ENCODE measurements around the gene C11orf86. TPM values are rescaled to one million over a fixed set of nuclear protein-coding genes. Genes with fewer than 3 reads are reported as not detected.
A peak's percentile ranks its signal among the peaks of the same experiment; 100 is the strongest.

C11orf86 gene
- total and polyA plus RNA-seq, 10 of the 15 experiments (the other 5 are each of a cell fraction or from before 2014, with no cell fraction given): not detected

DNA sequence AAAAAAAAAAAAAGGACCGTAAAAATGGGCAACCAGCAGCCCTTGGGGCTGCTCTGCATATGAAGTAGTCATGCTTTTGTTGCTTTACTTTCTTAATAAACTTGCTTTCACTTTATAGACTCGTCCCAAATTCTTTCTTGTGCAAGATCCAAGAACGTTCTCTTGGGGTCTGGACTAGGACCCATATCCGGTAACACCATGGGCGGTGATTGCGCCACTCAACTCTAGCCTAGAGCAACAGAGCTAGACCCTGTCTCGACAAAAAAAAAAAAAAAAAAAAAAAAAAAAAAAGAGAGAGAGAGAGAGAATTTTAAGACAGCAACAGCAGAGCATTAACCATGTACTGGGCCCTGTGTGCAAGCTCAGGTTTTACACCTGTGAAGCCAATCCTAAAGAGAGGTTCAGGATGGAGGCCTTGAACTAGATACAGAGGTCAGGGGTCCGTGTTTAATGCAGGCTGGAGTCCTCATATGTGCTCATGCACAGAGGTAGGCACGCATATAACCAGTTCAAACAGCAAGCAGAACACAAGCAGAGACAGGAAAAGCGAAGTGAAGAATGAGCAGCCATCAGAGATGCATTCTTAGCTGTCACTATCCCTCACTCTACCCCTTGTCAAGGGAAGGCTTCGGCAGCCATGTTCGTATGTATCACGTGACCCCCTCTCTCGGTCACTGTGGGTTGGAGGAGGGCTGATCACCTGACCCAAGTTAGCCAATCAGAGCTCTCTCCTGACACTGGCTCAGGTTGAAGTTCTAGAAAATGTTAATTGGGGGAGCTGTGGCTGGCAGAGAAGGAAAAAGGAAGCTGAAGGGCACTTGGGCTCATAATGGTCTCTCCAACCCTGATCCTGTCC, 31.2 kb downstream of the C11orf86 start (continued):
- TF ChIP-seq, protein P1, sequence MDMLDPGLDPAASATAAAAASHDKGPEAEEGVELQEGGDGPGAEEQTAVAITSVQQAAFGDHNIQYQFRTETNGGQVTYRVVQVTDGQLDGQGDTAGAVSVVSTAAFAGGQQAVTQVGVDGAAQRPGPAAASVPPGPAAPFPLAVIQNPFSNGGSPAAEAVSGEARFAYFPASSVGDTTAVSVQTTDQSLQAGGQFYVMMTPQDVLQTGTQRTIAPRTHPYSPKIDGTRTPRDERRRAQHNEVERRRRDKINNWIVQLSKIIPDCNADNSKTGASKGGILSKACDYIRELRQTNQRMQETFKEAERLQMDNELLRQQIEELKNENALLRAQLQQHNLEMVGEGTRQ (IDR thresholded peaks at IDR 0.05; ENCODE audit: borderline replicate concordance, low read depth, low read length): peak; percentile 32; the same call in 1 of the 2 replicates
- TF ChIP-seq CBX5 (IDR thresholded peaks at IDR 0.05; ENCODE audit: low read depth) (no peak), TBL1XR1 (IDR thresholded peaks at IDR 0.05; ENCODE audit: low read depth, low read length) (no peak), REST (IDR thresholded peaks at IDR 0.05; ENCODE audit: low read depth, low read length) (no peak), RELB (IDR thresholded peaks at IDR 0.05; ENCODE audit: low read depth) (no peak), EZH2 (IDR thresholded peaks at IDR 0.05; ENCODE audit: borderline replicate concordance, control insufficient read depth, low read depth, low read length) (no peak), ZNF384 (IDR thresholded peaks at IDR 0.05; ENCODE audit: borderline replicate concordance, low read depth, low read length) (no peak), RBBP5 (conservative IDR thresholded peaks at IDR 0.05) (no peak), MTA3 (IDR thresholded peaks at IDR 0.05; ENCODE audit: borderline replicate concordance, low read length) (no peak), YBX1 (IDR thresholded peaks at IDR 0.05) (no peak), SIN3A (IDR thresholded peaks at IDR 0.05; ENCODE audit: low read depth, low read length) (no peak), FOS (IDR thresholded peaks at IDR 0.05; ENCODE audit: borderline replicate concordance, extremely low read depth, insufficient read length) (no peak), CEBPZ (IDR thresholded peaks at IDR 0.05; ENCODE audit: low read depth, low read length) (no peak), KLF5 (IDR thresholded peaks at IDR 0.05; ENCODE audit: partially characterized antibody) (no peak), RAD51 (IDR thresholded peaks at IDR 0.05) (peak; percentile 90)
